Stimulated activated CD8-positive, alpha-beta memory T cell treated with anti-CD3 and anti-CD28 coated beads, Interleukin-7, amount 100 ng/mL, for 1 hour (primary cell): ENCODE measurements around the gene LARGE2.
A peak's percentile ranks its signal among the peaks of the same experiment; 100 is the strongest.

Experiments
- DNase-seq, 2 donors: peaks; one replicate each; pipeline ENCODE4 v3.0.0-alpha.2; 2020; ENCODE audit warnings: low read depth in 2 of 2

Gene LARGE2

GRCh38 chr11:45960387-45961095 lies 38.1 kb downstream of the LARGE2 start:
- DNase-seq: no peak

DNA sequence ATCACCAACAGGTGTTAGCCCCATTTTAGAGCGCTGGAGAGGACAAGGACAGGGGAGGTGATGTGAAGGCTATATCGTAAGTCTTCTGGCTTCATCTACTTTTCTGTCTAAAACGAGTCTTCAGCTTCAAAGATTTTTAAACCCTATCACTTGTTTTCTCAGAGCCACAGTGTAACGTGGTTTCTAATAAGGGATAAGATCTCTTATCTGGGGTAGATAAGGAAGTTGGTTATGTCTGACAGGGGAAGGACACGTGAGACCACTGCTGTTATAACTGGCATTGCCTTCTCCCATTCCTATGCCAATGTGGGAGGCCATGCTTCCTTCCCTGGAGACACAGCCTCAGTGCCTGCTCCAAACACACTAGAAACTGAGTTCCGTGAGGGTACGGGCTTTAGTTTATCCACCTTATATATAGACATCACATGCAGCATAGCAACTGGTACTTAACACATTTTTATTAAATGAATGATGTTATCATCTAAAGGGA lies 39.3 kb downstream of the LARGE2 start:
- no peak for DNase-seq

DNA sequence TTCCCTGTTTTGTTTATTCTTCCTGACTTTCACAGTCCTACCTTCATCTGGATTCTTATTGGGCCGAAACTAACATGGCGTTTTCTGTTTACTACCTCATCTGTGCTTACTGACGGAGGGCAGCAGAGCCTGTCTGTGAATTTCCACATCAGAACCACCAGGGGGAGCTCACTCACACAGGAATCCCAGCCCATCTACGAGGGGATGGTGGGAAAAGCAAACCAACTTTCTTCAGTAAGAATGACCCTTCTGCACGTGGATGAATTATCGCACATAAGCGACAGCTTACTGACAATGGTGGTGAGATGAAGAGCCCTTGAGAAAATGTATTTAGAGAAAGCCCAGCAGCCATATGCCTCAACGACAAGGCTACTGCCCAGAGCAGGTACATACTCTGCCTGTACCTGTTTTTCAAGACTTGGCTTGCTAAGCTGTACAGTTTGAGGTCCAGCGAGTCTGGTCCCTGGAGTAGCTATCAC lies 42.5 kb downstream of the LARGE2 start:
- DNase-seq: peak; percentile 16 to 27

GRCh38 chr11:45967506-45967905 lies 45.0 kb downstream of the LARGE2 start:
- DNase-seq: no peak

DNA sequence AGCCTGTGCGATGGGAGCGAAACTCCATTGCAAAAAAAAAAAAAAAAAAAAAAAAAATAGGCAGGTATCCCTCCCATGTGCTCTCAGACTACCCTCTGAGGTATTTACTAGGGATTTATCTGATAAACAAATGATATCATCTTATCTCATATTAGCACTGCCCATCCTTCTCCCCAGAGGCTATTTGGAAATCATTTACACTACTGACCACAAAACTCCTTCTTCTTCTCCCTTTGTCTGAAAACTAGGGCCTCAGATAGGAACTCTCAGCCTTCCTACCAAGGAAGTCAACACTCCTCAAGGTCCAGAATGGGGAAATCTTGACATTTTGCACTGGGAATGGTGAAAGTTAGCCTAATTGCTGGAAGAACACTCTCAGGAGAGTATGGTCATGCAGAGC lies 46.4 kb downstream of the LARGE2 start:
- DNase-seq: no peak

DNA sequence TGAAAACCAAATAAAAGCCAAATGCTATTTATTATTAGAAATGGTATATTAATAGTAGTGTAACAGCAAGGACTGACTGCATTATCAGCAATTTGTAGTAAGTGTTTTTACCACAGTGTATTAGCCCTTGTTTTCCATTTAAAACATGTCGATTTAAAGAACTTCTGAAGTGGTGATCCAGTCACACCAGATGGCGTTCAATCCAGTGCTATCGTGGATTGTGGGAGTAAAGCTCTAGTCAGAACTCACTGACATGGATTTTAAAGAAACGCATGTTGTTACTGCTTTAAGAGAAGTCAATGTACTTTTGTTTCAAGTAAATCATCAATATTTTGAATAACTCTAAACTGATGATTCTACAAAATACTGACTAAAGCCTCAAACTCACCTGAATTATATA lies 51.1 kb downstream of the LARGE2 start:
- no peak for DNase-seq

DNA sequence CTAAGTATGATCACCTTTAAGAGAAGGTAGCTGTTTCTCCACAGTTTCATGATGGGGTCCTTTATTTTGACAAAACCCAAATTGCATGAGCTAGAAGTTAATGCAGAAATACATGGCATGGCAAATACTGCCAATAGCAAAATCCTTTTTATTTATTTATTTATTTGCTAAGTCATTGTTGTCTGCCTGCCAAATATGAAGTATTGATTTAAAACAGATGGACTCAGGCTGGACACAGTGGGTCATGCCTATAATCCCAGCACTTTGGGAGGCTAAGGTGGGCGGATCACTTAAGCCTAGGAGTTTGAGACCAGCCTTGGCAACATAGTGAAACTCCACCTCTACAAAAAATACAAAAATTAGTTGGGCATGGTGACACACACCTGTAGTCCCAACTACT lies 52.4 kb downstream of the LARGE2 start:
- no peak for DNase-seq
